ENCODE results near the gene SMPD3.

Gene SMPD3

GRCh38 chr16:68361485-68361884 is 86.8 kb downstream of the SMPD3 start:
- Mint-ChIP-seq H3K27me3 (no peaks in the 10 kb centered on the region), H3K36me3 (peaks cover 24% of the 10 kb centered on the region), H3K4me1 (peaks cover 36% of the 10 kb centered on the region), H3K9me3 (no peaks in the 10 kb centered on the region), H3K27ac (no peak overlapping the region), H3K4me3 (no peak overlapping the region)
- ATAC-seq = no peak

DNA sequence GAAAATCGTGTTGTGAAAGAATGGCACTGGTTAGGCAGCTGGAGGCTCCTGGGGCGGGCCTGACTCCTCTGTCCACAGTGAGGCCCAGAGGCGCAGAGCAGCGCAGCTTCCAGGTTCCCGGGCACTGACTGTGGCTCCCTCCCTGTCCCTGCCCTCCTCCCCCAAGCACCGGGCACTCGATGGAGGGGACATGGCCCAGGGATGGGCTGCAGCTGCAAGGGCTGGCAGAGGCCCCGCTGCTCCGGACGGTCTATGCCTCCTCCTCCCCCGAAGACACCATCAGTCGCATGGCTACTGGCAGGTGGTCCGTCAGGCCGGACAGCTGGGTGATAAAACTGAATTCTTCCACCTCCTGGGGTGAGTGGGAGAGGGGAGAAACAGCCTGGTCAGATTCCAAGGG is 87.4 kb downstream of the SMPD3 start:
- H3K4me3 Mint-ChIP-seq = no peak overlapping the region
- H3K27ac Mint-ChIP-seq = no peak overlapping the region
- H3K4me1 Mint-ChIP-seq = peaks cover 36% of the 10 kb centered on the region
- no peaks in the 10 kb centered on the region for H3K27me3 Mint-ChIP-seq
- ATAC-seq = no peak
- peaks cover 29% of the 10 kb centered on the region for H3K36me3 Mint-ChIP-seq
- H3K9me3 Mint-ChIP-seq = no peaks in the 10 kb centered on the region

DNA sequence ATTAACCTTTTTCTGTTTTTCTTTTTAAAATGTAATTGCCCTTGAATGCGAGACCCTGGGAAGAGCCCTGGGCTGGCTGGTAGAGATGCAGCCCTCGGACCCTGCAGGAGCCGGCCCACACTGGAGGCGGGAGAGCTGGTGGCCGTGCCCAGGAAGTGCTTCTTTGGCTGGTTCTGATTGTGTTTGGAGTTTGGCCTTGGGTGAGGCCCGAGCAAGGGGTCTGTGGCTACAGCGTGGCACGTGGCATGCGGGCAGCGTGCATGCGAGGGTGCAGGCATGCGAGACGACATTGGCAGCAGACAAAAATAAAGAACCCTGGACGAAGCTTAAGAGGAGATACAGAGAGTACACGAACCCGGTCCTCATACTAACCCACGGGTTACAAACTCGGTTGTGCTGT is 87.8 kb downstream of the SMPD3 start:
- no peak overlapping the region for H3K27ac Mint-ChIP-seq
- no peak overlapping the region for H3K4me3 Mint-ChIP-seq
- no peaks in the 10 kb centered on the region for H3K9me3 Mint-ChIP-seq
- ATAC-seq = no peak
- H3K27me3 Mint-ChIP-seq = no peaks in the 10 kb centered on the region
- peaks cover 36% of the 10 kb centered on the region for H3K4me1 Mint-ChIP-seq
- H3K36me3 Mint-ChIP-seq = peaks cover 33% of the 10 kb centered on the region

DNA sequence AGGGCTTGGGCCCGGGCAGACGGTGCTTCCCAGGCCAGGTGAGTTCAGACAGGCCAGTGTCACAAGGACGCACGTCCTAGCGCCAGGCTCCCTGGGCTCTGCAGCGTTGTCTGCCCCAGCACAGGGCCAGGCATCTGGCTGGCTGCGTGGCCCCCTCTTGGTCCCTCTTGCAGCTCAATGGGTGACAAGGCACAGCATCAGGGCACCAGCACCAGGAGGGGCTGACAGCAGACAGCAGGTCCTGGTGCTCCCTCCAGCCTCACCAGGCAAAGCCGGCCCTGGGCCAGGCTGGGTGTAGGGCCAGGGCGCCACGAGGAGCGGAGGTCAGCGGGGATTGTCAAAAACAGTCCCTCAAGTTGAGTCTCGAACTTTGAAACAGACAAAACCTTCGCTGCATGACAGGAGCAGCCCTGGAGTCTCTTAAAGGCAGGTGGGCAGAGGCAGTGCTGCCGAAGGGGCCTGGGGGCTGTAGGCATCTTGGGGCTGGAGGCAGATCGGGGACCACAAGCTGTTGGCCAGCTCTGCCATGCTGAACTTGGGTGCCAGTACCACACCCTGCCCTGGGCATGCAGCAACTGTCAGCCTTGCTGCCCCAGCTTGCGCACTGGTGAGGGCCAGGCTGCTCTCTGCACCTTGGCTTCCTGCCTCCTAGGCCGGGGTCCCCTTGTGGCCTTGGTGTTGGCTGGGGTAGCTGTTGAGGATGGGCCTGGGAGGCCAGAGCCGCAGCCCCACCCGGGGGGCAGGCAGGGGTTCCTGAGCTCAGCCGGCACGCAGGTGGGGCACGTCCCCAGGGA is 88.7 kb downstream of the SMPD3 start:
- ATAC-seq = no peak
- Mint-ChIP-seq H3K4me1 (peaks cover 35% of the 10 kb centered on the region), H3K4me3 (no peak overlapping the region), H3K27me3 (no peaks in the 10 kb centered on the region), H3K27ac (no peak overlapping the region), H3K36me3 (peaks cover 43% of the 10 kb centered on the region), H3K9me3 (no peaks in the 10 kb centered on the region)

GRCh38 chr16:68358951-68359350 is 89.4 kb downstream of the SMPD3 start:
- Mint-ChIP-seq H3K9me3 (no peaks in the 10 kb centered on the region), H3K4me1 (peaks cover 28% of the 10 kb centered on the region), H3K36me3 (peaks cover 49% of the 10 kb centered on the region), H3K27ac (no peak overlapping the region), H3K27me3 (no peaks in the 10 kb centered on the region), H3K4me3 (no peak overlapping the region)
- no peak for ATAC-seq

DNA sequence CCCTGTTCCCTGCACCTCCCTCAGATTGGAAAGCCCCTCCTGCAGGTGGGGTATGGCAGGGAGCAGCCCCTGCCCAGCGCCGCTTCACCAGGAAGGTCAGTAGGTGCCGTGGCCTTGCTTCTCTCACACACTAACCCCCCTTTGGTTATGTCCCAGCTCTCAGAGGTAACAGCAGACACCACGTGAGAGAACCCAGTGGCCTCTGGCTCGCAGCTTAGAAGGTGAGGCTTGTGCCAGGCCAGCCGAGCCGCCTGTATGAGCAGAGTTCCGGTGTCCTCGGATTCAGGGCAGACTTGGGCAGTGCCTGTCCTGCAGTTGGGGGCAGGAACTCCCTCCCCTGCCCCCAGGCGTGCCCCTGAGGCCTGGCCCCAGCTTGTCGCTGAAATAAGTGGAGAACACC is 90.4 kb downstream of the SMPD3 start:
- no peak overlapping the region for H3K27ac Mint-ChIP-seq
- H3K4me1 Mint-ChIP-seq = peaks cover 26% of the 10 kb centered on the region
- no peak overlapping the region for H3K4me3 Mint-ChIP-seq
- H3K9me3 Mint-ChIP-seq = no peaks in the 10 kb centered on the region
- peaks cover 59% of the 10 kb centered on the region for H3K36me3 Mint-ChIP-seq
- no peak for ATAC-seq
- H3K27me3 Mint-ChIP-seq = no peaks in the 10 kb centered on the region

DNA sequence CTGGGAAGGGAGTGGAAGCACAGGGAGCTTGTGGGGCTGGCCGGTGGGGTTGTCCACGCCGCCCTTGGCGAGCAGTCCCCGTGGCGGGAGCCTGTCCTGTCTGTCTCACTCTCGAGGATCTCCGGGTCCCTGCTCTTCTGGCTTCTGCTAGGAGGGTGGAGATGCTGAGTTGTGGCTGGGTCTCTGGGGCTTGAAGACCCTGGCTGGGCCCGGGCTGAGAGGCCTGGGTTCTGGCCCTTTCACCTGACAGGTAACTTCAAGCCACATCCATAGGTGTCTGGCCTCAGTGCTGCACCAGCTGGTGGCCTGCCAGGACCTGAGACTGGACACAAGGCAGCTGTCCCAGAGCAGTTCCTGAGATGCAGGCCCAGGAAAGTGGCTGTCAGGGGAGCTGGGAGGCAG is 90.8 kb downstream of the SMPD3 start:
- H3K36me3 Mint-ChIP-seq = peaks cover 61% of the 10 kb centered on the region
- H3K4me1 Mint-ChIP-seq = peaks cover 26% of the 10 kb centered on the region
- H3K27me3 Mint-ChIP-seq = no peaks in the 10 kb centered on the region
- no peak overlapping the region for H3K4me3 Mint-ChIP-seq
- H3K27ac Mint-ChIP-seq = no peak overlapping the region
- ATAC-seq = no peak
- H3K9me3 Mint-ChIP-seq = no peaks in the 10 kb centered on the region

DNA sequence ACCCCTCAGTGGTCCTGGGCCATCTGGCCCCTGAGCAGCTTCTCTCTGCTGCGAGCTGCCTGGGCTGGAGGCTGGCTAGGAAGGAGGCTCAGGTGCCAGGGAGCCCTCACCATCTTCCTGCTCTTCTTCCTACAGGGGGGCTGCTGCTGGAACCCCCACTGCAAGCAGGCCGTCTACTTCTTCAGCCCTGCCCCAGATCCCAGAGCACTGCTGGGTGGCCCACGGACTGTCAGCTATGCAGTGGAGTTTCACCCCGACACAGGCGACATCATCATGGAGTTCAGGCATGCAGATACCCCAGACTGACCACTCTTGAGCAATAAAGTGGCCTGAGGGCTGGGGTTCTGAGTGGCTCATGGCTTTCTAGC is 91.4 kb downstream of the SMPD3 start:
- Mint-ChIP-seq H3K9me3 (no peaks in the 10 kb centered on the region), H3K4me1 (peaks cover 26% of the 10 kb centered on the region), H3K36me3 (peaks cover 67% of the 10 kb centered on the region), H3K27ac (no peak overlapping the region), H3K4me3 (peak overlapping the region; percentile 18), H3K27me3 (no peaks in the 10 kb centered on the region)
- no peak for ATAC-seq

DNA sequence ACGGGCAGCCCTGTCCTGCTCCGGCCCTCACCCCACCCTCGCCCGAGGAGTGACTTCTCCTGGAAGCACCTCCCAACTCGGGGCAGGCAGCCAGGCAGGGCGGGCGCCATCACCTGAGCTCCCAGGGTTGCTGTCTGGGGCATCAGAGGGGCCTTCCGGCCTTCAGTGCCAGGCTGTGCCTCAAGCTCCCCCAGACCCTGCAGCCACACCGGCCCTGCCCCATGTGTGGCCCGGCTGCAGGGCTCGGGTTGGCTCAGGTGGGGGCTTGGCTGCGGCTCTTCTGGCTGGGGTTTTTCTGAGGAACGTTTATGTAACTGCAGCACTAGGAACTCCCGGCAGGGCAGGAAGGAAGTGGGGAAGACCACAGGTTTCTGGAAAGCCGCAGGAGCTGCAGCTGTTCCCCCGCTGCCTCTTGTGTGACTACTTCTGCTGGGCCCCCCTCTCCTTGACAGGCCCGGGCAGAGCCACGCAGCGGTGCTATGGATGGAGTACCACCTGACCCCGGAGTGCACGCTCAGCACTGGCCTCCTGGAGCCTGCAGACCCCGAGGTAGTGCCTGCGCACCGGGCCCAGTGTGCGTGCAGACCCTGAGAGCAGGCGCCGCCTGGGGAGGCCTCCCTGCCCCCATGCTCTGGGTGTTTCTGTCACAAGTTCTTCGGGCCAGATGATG is 91.9 kb downstream of the SMPD3 start:
- H3K27ac Mint-ChIP-seq = no peak overlapping the region
- peak; percentile 82 for ATAC-seq

GRCh38 chr16:68355447-68356248 is 92.7 kb downstream of the SMPD3 start:
- Mint-ChIP-seq H3K4me3 (no peak overlapping the region), H3K4me1 (peaks cover 26% of the 10 kb centered on the region), H3K9me3 (no peaks in the 10 kb centered on the region), H3K27ac (no peak overlapping the region), H3K36me3 (peaks cover 77% of the 10 kb centered on the region), H3K27me3 (no peaks in the 10 kb centered on the region)
- ATAC-seq = no peak

More for the DNA sequence above, 91.9 kb downstream of the SMPD3 start:
- Mint-ChIP-seq H3K4me3 (peak overlapping the region; percentile 35), H3K27me3 (no peaks in the 10 kb centered on the region), H3K36me3 (peaks cover 73% of the 10 kb centered on the region), H3K4me1 (peaks cover 26% of the 10 kb centered on the region), H3K9me3 (no peaks in the 10 kb centered on the region)

GRCh38 chr16:68354816-68355215 is 93.5 kb downstream of the SMPD3 start:
- peaks cover 26% of the 10 kb centered on the region for H3K4me1 Mint-ChIP-seq
- H3K4me3 Mint-ChIP-seq = no peak overlapping the region
- H3K9me3 Mint-ChIP-seq = no peaks in the 10 kb centered on the region
- no peak overlapping the region for H3K27ac Mint-ChIP-seq
- peaks cover 78% of the 10 kb centered on the region for H3K36me3 Mint-ChIP-seq
- no peak for ATAC-seq
- no peaks in the 10 kb centered on the region for H3K27me3 Mint-ChIP-seq

GRCh38 chr16:68353366-68353765 is 94.9 kb downstream of the SMPD3 start:
- Mint-ChIP-seq H3K27me3 (no peaks in the 10 kb centered on the region), H3K36me3 (peaks cover 89% of the 10 kb centered on the region), H3K27ac (no peak overlapping the region)

GRCh38 chr16:68351991-68352431 is 96.3 kb downstream of the SMPD3 start:
- Mint-ChIP-seq H3K4me1 (peaks cover 23% of the 10 kb centered on the region), H3K9me3 (no peaks in the 10 kb centered on the region), H3K36me3 (peaks cover 92% of the 10 kb centered on the region), H3K27ac (no peak overlapping the region), H3K4me3 (no peak overlapping the region), H3K27me3 (no peaks in the 10 kb centered on the region)
- no peak for ATAC-seq

More at GRCh38 chr16:68353366-68353765, 94.9 kb downstream of the SMPD3 start:
- Mint-ChIP-seq H3K9me3 (no peaks in the 10 kb centered on the region), H3K4me1 (peaks cover 26% of the 10 kb centered on the region), H3K4me3 (no peak overlapping the region)
- no peak for ATAC-seq

GRCh38 chr16:68351463-68351862 is 96.8 kb downstream of the SMPD3 start:
- H3K27ac Mint-ChIP-seq = no peak overlapping the region
- peaks cover 17% of the 10 kb centered on the region for H3K4me1 Mint-ChIP-seq
- H3K9me3 Mint-ChIP-seq = no peaks in the 10 kb centered on the region
- no peak for ATAC-seq
- no peak overlapping the region for H3K4me3 Mint-ChIP-seq
- no peaks in the 10 kb centered on the region for H3K27me3 Mint-ChIP-seq
- peaks cover 92% of the 10 kb centered on the region for H3K36me3 Mint-ChIP-seq

- ATAC-seq = no peak
- Mint-ChIP-seq H3K36me3 (peaks cover 92% of the 10 kb centered on the region), H3K27me3 (no peaks in the 10 kb centered on the region), H3K4me3 (no peak overlapping the region), H3K27ac (no peak overlapping the region), H3K4me1 (peaks cover 12% of the 10 kb centered on the region), H3K9me3 (no peaks in the 10 kb centered on the region)
Observed at GRCh38 chr16:68350813-68351350, 97.4 kb downstream of the SMPD3 start.
